Neural cell (in vitro differentiated cells): Measurements from ENCODE around the gene CPS1. TPM values are rescaled to one million over a fixed set of nuclear protein-coding genes. Genes with fewer than 3 reads are reported as not detected.

Source experiments
- H2AFZ ChIP-seq: fragments of 200-600, 300-800 bp; sonication (generic), shearing (Covaris generic); 2 replicates; pipeline ENCODE4 v1.6.0; 2014; ENCODE audit warnings: low read depth, mild to moderate bottlenecking, antibody characterized with exemption, low read length, moderate library complexity
- H3F3A ChIP-seq: fragments of 200-600 bp; shearing (Covaris generic); 2 replicates; pipeline ENCODE4 v1.6.1; 2016; ENCODE audit warnings: mild to moderate bottlenecking, moderate library complexity, mixed read lengths, antibody characterized with exemption, low read length; ENCODE audit not compliant: insufficient read depth, poor library complexity, severe bottlenecking
- H3K27ac ChIP-seq: fragments of 200-600, 300-800 bp; sonication (generic), shearing (Covaris generic); 2 replicates; pipeline ENCODE4 v1.5.1; 2014; ENCODE audit warnings: mild to moderate bottlenecking, low read length, moderate library complexity
- H3K27me3 ChIP-seq: fragments of 300-800, 200-600 bp; sonication (generic), shearing (Covaris generic); 2 replicates; pipeline ENCODE4 v1.6.0; 2014; ENCODE audit warnings: mild to moderate bottlenecking, low read depth, low read length, moderate library complexity; ENCODE audit not compliant: insufficient read depth
- H3K36me3 ChIP-seq: fragments of 300-800, 200-600 bp; sonication (generic), shearing (Covaris generic); 2 replicates; pipeline ENCODE4 v1.5.1; 2014; ENCODE audit warnings: mild to moderate bottlenecking, antibody characterized with exemption, low read length, moderate library complexity; ENCODE audit not compliant: insufficient read depth
- H3K4me2 ChIP-seq: fragments of 300-800, 200-600 bp; sonication (generic), shearing (Covaris generic); 2 replicates; pipeline ENCODE4 v1.6.0; 2014; ENCODE audit warnings: mild to moderate bottlenecking, low read length
- H3K4me3 ChIP-seq: fragments of 300-800, 200-600 bp; sonication (generic), shearing (Covaris generic); 2 replicates; pipeline ENCODE4 v1.5.1; 2014; ENCODE audit warnings: mild to moderate bottlenecking, low read length, moderate library complexity
- H3K79me2 ChIP-seq: fragments of 200-600 bp; shearing (Covaris generic); replicated peaks from 2 replicates; pipeline ENCODE4 v1.6.0; 2014; ENCODE audit warnings: mild to moderate bottlenecking, low read length, moderate library complexity; ENCODE audit not compliant: insufficient read depth
- H3K9ac ChIP-seq: fragments of 300-800, 200-600 bp; sonication (generic), shearing (Covaris generic); 2 replicates; pipeline ENCODE4 v1.6.1; 2016; ENCODE audit warnings: mild to moderate bottlenecking, low read length, mixed read lengths
- H3K9me2 ChIP-seq: fragments of 200-600 bp; shearing (Covaris generic); 2 replicates; pipeline ENCODE4 v1.6.1; 2016; ENCODE audit warnings: mild to moderate bottlenecking, low read length, mixed read lengths; ENCODE audit not compliant: insufficient read depth
- H3K9me3 ChIP-seq: fragments of 200-600, 300-800 bp; sonication (generic), shearing (Covaris generic); 2 replicates; pipeline ENCODE4 v1.6.1; 2016; ENCODE audit warnings: mild to moderate bottlenecking, mixed run types, low read length, moderate library complexity, mixed read lengths
- H4K20me1 ChIP-seq: fragments of 200-600 bp; shearing (Covaris generic); 2 replicates; pipeline ENCODE4 v1.6.1; 2016; ENCODE audit warnings: mild to moderate bottlenecking, mixed run types; ENCODE audit not compliant: insufficient read depth
- CTCF ChIP-seq: fragments of 450-650 bp; IDR thresholded peaks from 2 replicates; pipeline ENCODE4 v1.5.1; 2014; ENCODE audit warnings: antibody characterized with exemption, mild to moderate bottlenecking, moderate library complexity; ENCODE audit not compliant: poor library complexity, severe bottlenecking
- EP300 ChIP-seq: fragments of 450-650 bp; conservative IDR thresholded peaks from 2 replicates; pipeline ENCODE4 v1.6.1; 2014; ENCODE audit warnings: antibody characterized with exemption, mild to moderate bottlenecking, moderate library complexity; ENCODE audit not compliant: poor library complexity, severe bottlenecking
- EZH2 ChIP-seq: fragments of 200-600, 300-800 bp; shearing (Covaris generic), sonication (generic); IDR thresholded peaks from 2 replicates; pipeline ENCODE4 v1.6.1; 2014; ENCODE audit warnings: antibody characterized with exemption, low read length, borderline replicate concordance, mild to moderate bottlenecking; ENCODE audit not compliant: insufficient read depth, poor library complexity, severe bottlenecking
- MXI1 ChIP-seq: fragments of 450-650 bp; conservative IDR thresholded peaks from 2 replicates; pipeline ENCODE4 v1.6.1; 2014; ENCODE audit warnings: antibody characterized with exemption, mild to moderate bottlenecking; ENCODE audit not compliant: poor library complexity, severe bottlenecking
- POLR2AphosphoS5 ChIP-seq: IDR thresholded peaks from 2 replicates; pipeline ENCODE4 v1.6.1; 2012
- RAD21 ChIP-seq: fragments of 450-650 bp; conservative IDR thresholded peaks from 2 replicates; pipeline ENCODE4 v1.6.1; 2014; ENCODE audit warnings: antibody characterized with exemption, mild to moderate bottlenecking, moderate library complexity
- REST ChIP-seq: IDR thresholded peaks from 2 replicates; pipeline ENCODE4 v1.6.1; 2012; ENCODE audit warnings: borderline replicate concordance
- SMC3 ChIP-seq: fragments of 450-650 bp; conservative IDR thresholded peaks from 2 replicates; pipeline ENCODE4 v1.6.1; 2014; ENCODE audit warnings: antibody characterized with exemption, mild to moderate bottlenecking, moderate library complexity; ENCODE audit not compliant: poor library complexity
- TAF1 ChIP-seq: IDR thresholded peaks from 2 replicates; pipeline ENCODE4 v1.6.1; 2012; ENCODE audit warnings: low read depth
- polyA plus RNA-seq: library from polyadenylated mRNA; depleted of rRNA; stranded (reverse); fragments of >200 nt; gene quantifications from 2 replicates; pipeline ENCODE4 v1.2.3, GENCODE V29; 2014

Gene CPS1
- polyA plus RNA-seq, 1 donor from 2014 or later, result 0.25 TPM

DNA sequence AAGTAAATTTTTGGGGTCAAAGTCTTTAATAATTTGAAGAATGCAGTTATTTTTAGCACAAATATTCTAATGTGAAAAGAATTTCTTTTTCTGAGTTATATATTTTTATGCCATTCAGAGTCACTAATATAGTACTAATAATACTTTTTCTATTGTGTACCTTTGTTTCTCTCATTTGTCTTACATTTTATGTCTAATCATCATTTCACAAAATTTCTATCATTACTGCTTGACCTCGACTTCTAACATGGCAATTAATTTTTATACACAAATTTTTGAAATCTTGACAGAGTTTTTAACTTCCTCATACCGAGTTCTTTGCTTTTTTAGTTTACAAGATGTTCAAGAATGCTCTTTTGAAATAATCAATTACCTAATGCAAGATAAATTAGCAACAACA lies 8.4 kb upstream of the CPS1 start:
- H3K4me2 ChIP-seq, result no peak overlapping the region

DNA sequence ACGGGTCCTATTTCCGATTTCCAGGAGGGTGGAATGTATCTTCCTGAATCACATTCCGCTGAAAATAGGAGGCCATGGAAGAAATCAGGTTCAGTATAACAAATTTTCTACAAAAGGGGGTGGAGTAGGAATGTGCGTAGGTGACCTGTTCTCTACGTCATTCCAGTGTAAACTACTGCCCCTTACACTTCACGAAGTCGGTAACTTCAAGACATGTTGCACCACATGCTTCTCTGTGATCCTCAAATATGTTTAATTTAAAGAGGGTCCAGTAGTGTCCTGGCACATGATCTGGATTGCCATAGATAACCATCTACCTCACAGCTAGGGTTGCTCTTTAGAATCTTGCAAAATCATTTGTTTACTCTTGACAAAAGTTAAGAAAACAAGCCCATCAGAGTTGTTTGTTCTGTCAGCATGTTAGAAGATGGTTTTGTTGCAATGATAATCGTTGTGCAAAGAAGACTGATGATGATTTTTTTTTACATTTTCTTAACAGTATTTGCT lies 7.5 kb upstream of the CPS1 start:
- Histone ChIP-seq H3K36me3 (no peaks in the 10 kb centered on the region), H4K20me1 (no peaks in the 10 kb centered on the region), H3K79me2 (no peaks in the 10 kb centered on the region), H3K4me3 (no peak overlapping the region), H3K27me3 (no peaks in the 10 kb centered on the region), H3F3A (no peaks in the 10 kb centered on the region), H3K27ac (no peak overlapping the region), H3K9ac (no peak overlapping the region), H3K9me3 (no peaks in the 10 kb centered on the region), H3K4me2 (no peak overlapping the region), H3K9me2 (no peaks in the 10 kb centered on the region), H2AFZ (no peak overlapping the region)
- TF ChIP-seq CTCF (no peak), REST (no peak), TAF1 (no peak), MXI1 (no peak), EP300 (no peak), EZH2 (no peak)

More for the DNA sequence above, 8.4 kb upstream of the CPS1 start:
- no peaks in the 10 kb centered on the region for H3K9me3 ChIP-seq
- no peak overlapping the region for H3K9ac ChIP-seq
- no peaks in the 10 kb centered on the region for H3K9me2 ChIP-seq
- no peak overlapping the region for H3K4me3 ChIP-seq
- TF ChIP-seq REST (no peak), POLR2AphosphoS5 (no peak), TAF1 (no peak), EZH2 (no peak), SMC3 (no peak), EP300 (no peak), CTCF (no peak), RAD21 (no peak), MXI1 (no peak)
- H3F3A ChIP-seq, result no peaks in the 10 kb centered on the region
- no peak overlapping the region for H3K27ac ChIP-seq
- no peaks in the 10 kb centered on the region for H3K79me2 ChIP-seq
- H2AFZ ChIP-seq, result no peak overlapping the region
- H3K27me3 ChIP-seq, result no peaks in the 10 kb centered on the region
- no peaks in the 10 kb centered on the region for H4K20me1 ChIP-seq
- H3K36me3 ChIP-seq, result no peaks in the 10 kb centered on the region
